Astrocyte of the spinal cord (primary cell): ENCODE data around the gene TRIM34.
A peak's percentile ranks its signal among the peaks of the same experiment; 100 is the strongest.
"Not testable (repeated sequence)": the region's sequence is repeated elsewhere in the genome, so short reads cannot be mapped to it uniquely, and the experiment has no call there.

Experiments used
- DNase-seq: peaks from one replicate; pipeline ENCODE4 v3.0.0; 2011; ENCODE audit warnings: low read depth, low spot score
- H3K4me3 ChIP-seq: 2 replicates; pipeline ENCODE4 v1.5.1; 2011; ENCODE audit warnings: low read depth, mild to moderate bottlenecking, low read length, moderate library complexity
- CTCF ChIP-seq: IDR thresholded peaks from 2 replicates; pipeline ENCODE4 v1.5.1; 2012; ENCODE audit warnings: low read depth, mild to moderate bottlenecking, low read length, inconsistent platforms
- in situ Hi-C: cut with HindIII; loops from 2 replicates; pipeline ENCODE4 v1.10.0; 2017; ENCODE audit warnings: low sequenced_read_pairs

The TRIM34 gene

GRCh38 chr11:5592615-5593014, 32.2 kb upstream of the TRIM34 start:
- no peak overlapping the region for H3K4me3 ChIP-seq
- TF ChIP-seq CTCF = no peak
- DNase-seq = no peak
- in situ Hi-C loops = no loop called here

- no peak overlapping the region for H3K4me3 ChIP-seq
- no peak for TF ChIP-seq CTCF
- in situ Hi-C loops = no loop called here
- no peak for DNase-seq
Measured at GRCh38 chr11:5593146-5593545, 31.7 kb upstream of the TRIM34 start.

DNA sequence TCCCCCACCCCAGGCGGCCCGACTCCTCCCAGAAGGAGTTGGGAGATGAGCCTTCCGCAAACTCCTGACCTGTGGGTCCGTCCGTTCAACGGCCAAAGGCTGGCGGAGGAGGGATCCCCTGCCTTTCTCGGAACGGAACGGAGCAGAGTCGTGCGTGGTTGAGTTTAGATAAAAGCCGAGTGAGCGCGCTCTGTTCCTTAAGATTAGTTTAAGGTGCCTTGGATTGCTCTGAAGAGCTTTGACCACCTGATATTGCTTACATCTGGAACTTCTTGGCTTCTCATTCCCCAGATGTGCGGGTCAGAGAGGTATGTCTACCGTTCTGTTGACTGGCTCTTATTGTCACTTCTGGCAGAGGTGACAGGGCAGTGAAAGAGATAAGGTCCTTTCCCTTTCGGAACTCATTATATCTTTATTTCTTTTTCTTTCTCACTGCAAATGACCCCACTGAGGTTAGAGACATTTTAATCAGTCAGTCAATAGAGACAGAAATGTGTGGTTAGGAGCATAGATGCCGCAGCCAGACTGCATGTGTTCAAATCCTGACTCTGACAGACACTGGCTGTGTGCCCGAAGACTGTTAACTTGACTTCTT, 28.1 kb upstream of the TRIM34 start, which contains the start of gene TRIM6:
Gene TRIM6, plus strand, starts transcription at position 31 of the 595 bp plus-strand sequence. Its CDS starts 261 bp downstream, at position 292.
- no peak for TF ChIP-seq CTCF
- DNase-seq = peak; percentile 53
- in situ Hi-C loops = no loop called here
- H3K4me3 ChIP-seq = peak within 1 kb of the TSS; percentile 54

- in situ Hi-C loops = no loop called here
- TF ChIP-seq CTCF = no peak
- DNase-seq = no peak
- peak overlapping the region; percentile 54 for H3K4me3 ChIP-seq
Measured at GRCh38 chr11:5597953-5598352, 26.8 kb upstream of the TRIM34 start.

DNA sequence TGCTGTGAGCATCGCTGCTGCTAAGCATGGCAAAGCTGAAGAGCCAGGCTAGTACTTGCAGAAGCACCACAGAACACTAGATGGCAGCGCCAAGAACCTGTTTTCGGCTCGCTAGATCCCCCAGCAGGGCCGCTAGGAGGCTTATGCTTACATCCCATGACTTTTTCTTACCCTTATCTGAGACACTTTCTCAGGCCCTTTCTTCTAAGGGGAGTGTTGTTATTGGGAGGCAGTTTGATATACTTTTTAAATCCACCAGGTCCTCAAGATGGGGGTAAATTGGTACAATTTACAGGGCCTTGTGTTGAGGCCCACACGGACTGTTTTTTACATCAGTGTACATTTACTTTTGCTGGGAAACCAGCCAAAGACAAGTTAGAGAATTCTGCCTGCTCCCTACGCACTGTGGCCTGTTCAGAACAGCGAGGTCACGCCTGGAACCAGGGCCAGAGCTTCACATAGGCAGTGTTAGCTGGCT, 24.4 kb upstream of the TRIM34 start:
- no peak overlapping the region for H3K4me3 ChIP-seq
- peak; percentile 91 for DNase-seq
- in situ Hi-C loops = no loop called here
- peak; percentile 96 for TF ChIP-seq CTCF

- peak; percentile 36 for DNase-seq
- H3K4me3 ChIP-seq, in situ Hi-C loops: not testable (repeated sequence)
Measured at GRCh38 chr11:5602791-5603190, 22.0 kb upstream of the TRIM34 start.

DNA sequence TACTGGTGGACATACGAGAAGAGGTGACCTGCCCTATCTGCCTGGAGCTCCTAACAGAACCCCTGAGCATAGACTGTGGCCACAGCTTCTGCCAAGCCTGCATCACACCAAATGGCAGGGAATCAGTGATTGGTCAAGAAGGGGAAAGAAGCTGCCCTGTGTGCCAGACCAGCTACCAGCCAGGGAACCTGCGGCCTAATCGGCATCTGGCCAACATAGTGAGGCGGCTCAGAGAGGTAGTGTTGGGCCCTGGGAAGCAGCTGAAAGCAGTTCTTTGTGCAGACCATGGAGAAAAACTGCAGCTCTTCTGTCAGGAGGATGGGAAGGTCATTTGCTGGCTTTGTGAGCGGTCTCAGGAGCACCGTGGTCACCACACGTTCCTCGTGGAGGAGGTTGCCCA, 21.5 kb upstream of the TRIM34 start:
- in situ Hi-C loops = no loop called here
- H3K4me3 ChIP-seq = no peak overlapping the region
- DNase-seq = no peak
- no peak for TF ChIP-seq CTCF
